HEK293 (cell line): ENCODE results near the gene LMAN2L.

Experiments used
- CTCF ChIA-PET: fragments of 350-600 bp; formaldehyde crosslinking; extraction: SDS; loops from one replicate; lab custom pipeline; 2021; ENCODE audit warnings: antibody characterized with exemption; lab: Yijun Ruan, JAX
- POLR2A ChIA-PET: fragments of 300-600 bp; formaldehyde crosslinking; extraction: SDS; loops from one replicate; lab custom pipeline; 2020; ENCODE audit warnings: antibody characterized with exemption, inconsistent platforms; lab: Yijun Ruan, JAX
- H3K27ac ChIP-seq: fragments of 200-500 bp; sonication (Bioruptor generic); 2 replicates; pipeline ENCODE4 v1.5.1; 2014; ENCODE audit warnings: low read depth, low read length, control low read depth, inconsistent platforms; ENCODE audit errors: extremely low read depth
- H3K36me3 ChIP-seq, 2 experiments: fragments of 200-500 bp in 1 of 2; sonication (Bioruptor generic) in 1 of 2; 1 replicate in 1 of 2; 2 replicates in 1 of 2; pipeline ENCODE4 v1.5.1; 2014 to 2017; ENCODE audit warnings: inconsistent platforms in 2 of 2, low read length in 2 of 2; ENCODE audit not compliant: control insufficient read depth in 2 of 2, insufficient read depth in 1 of 2
- H3K4me1 ChIP-seq: fragments of 200-500 bp; sonication (Bioruptor generic); 2 replicates; pipeline ENCODE4 v1.5.1; 2014; ENCODE audit warnings: mild to moderate bottlenecking, low read length, inconsistent platforms; ENCODE audit not compliant: control insufficient read depth, insufficient read depth
- H3K4me3 ChIP-seq: 2 replicates; pipeline ENCODE4 v1.5.1; 2011; ENCODE audit warnings: low read depth, mild to moderate bottlenecking, control low read depth, low read length, moderate library complexity
- H3K9me3 ChIP-seq: fragments of 200-500 bp; sonication (Bioruptor generic); 2 replicates; pipeline ENCODE4 v1.5.1; 2014; ENCODE audit warnings: low read depth, low read length, inconsistent platforms; ENCODE audit not compliant: control insufficient read depth, insufficient read depth
- MEIS1 ChIP-seq: sonication (generic); formaldehyde crosslinking; IDR thresholded peaks from 2 replicates; pipeline ENCODE4 v1.8.1; 2022; ENCODE audit warnings: missing genetic modification reagents, mild to moderate bottlenecking, borderline replicate concordance
- OSR2 ChIP-seq: fragments of 450-650 bp; formaldehyde crosslinking; IDR thresholded peaks from 2 replicates; pipeline ENCODE4 v1.5.1; 2016; ENCODE audit warnings: missing biosample characterization, missing genetic modification characterization
- PRDM1 ChIP-seq: fragments of 450-650 bp; formaldehyde crosslinking; IDR thresholded peaks from 2 replicates; pipeline ENCODE4; 2016; ENCODE audit warnings: missing biosample characterization, missing genetic modification characterization
- SCRT1 ChIP-seq: fragments of 450-650 bp; formaldehyde crosslinking; IDR thresholded peaks from 2 replicates; pipeline ENCODE4 v1.5.1; 2016; ENCODE audit warnings: missing biosample characterization, missing genetic modification characterization, borderline replicate concordance
- SCRT2 ChIP-seq: fragments of 450-650 bp; formaldehyde crosslinking; IDR thresholded peaks from 2 replicates; pipeline ENCODE4 v1.5.1; 2016; ENCODE audit warnings: missing biosample characterization, missing genetic modification characterization
- WT1 ChIP-seq: fragments of 450-650 bp; formaldehyde crosslinking; IDR thresholded peaks from 2 replicates; pipeline ENCODE4 v1.5.1; 2016; ENCODE audit warnings: missing biosample characterization, missing genetic modification characterization
- ZBTB17 ChIP-seq: fragments of 450-650 bp; formaldehyde crosslinking; IDR thresholded peaks from 2 replicates; pipeline ENCODE4 v1.5.1; 2016; ENCODE audit warnings: missing biosample characterization, missing genetic modification characterization
- ZBTB20 ChIP-seq: fragments of 450-650 bp; formaldehyde crosslinking; IDR thresholded peaks from 2 replicates; pipeline ENCODE4 v1.5.1; 2016; ENCODE audit warnings: missing biosample characterization, missing genetic modification characterization
- ZBTB8A ChIP-seq: fragments of 450-650 bp; formaldehyde crosslinking; IDR thresholded peaks from 2 replicates; pipeline ENCODE4 v1.5.1; 2016; ENCODE audit warnings: missing biosample characterization, missing genetic modification characterization
- ZIC2 ChIP-seq: fragments of 450-650 bp; formaldehyde crosslinking; IDR thresholded peaks from 2 replicates; pipeline ENCODE4 v1.5.1; 2016; ENCODE audit warnings: missing biosample characterization, missing genetic modification characterization
- ZNF202 ChIP-seq: fragments of 450-650 bp; formaldehyde crosslinking; IDR thresholded peaks from 2 replicates; pipeline ENCODE4 v1.5.1; 2016; ENCODE audit warnings: missing biosample characterization, missing genetic modification characterization, borderline replicate concordance
- ZNF24 ChIP-seq: fragments of 450-650 bp; formaldehyde crosslinking; IDR thresholded peaks from 2 replicates; pipeline ENCODE4 v1.5.1; 2016; ENCODE audit warnings: missing biosample characterization, missing genetic modification characterization
- ZNF37A ChIP-seq: fragments of 450-650 bp; IDR thresholded peaks from 2 replicates; pipeline ENCODE4 v1.5.1; 2018; ENCODE audit warnings: missing biosample characterization, missing genetic modification characterization
- ZNF426 ChIP-seq: fragments of 450-650 bp; formaldehyde crosslinking; IDR thresholded peaks from 2 replicates; pipeline ENCODE4 v1.5.1; 2017; ENCODE audit warnings: missing biosample characterization, missing genetic modification characterization, mild to moderate bottlenecking, inconsistent platforms, moderate library complexity
- ZNF433 ChIP-seq: fragments of 450-650 bp; formaldehyde crosslinking; IDR thresholded peaks from 2 replicates; pipeline ENCODE4 v1.5.1; 2016; ENCODE audit warnings: missing biosample characterization, missing genetic modification characterization, low read depth
- ZNF561 ChIP-seq: fragments of 450-650 bp; IDR thresholded peaks from 2 replicates; pipeline ENCODE4 v1.5.1; 2018; ENCODE audit warnings: missing biosample characterization, missing genetic modification characterization, borderline replicate concordance
- ZNF626 ChIP-seq: fragments of 450-650 bp; sonication (Bioruptor Pico); formaldehyde crosslinking; IDR thresholded peaks from 2 replicates; pipeline ENCODE4 v1.5.1; 2018; ENCODE audit warnings: missing biosample characterization, missing genetic modification characterization, inconsistent platforms
- TF ChIP-seq, protein P1 (sequence below): fragments of 450-650 bp; formaldehyde crosslinking; IDR thresholded peaks from 2 replicates; pipeline ENCODE4 v1.5.1; 2017; ENCODE audit warnings: missing biosample characterization, missing genetic modification characterization
- TF ChIP-seq, protein P2 (sequence below): fragments of 450-650 bp; formaldehyde crosslinking; IDR thresholded peaks from 2 replicates; pipeline ENCODE4 v1.5.1; 2016; ENCODE audit warnings: missing biosample characterization, missing genetic modification characterization, borderline replicate concordance
- TF ChIP-seq, protein P3 (sequence below): fragments of 450-650 bp; formaldehyde crosslinking; IDR thresholded peaks from 2 replicates; pipeline ENCODE4 v1.5.1; 2017; ENCODE audit warnings: missing biosample characterization, missing genetic modification characterization

Gene LMAN2L

DNA sequence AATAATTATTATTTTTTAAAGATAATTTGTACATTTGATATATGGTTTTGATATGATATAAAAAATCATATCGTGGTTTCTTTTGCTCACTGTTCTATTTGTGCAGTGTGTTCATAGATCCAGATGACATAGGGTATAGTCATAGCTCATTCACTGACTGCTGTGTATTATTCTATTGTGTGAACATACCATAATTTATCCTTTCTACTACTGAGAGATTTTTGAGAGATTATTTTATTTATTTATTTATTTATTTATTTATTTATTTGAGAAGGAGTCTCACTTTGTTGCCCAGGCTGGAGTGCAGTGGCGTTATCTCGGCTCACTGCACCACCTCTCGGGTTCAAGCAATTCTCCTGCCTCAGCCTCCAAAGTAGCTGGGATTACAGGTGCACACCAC, 58.3 kb downstream of the LMAN2L start (continued):
- TF ChIP-seq ZNF426 (tag by site-specific recombination): peak; percentile 40

DNA sequence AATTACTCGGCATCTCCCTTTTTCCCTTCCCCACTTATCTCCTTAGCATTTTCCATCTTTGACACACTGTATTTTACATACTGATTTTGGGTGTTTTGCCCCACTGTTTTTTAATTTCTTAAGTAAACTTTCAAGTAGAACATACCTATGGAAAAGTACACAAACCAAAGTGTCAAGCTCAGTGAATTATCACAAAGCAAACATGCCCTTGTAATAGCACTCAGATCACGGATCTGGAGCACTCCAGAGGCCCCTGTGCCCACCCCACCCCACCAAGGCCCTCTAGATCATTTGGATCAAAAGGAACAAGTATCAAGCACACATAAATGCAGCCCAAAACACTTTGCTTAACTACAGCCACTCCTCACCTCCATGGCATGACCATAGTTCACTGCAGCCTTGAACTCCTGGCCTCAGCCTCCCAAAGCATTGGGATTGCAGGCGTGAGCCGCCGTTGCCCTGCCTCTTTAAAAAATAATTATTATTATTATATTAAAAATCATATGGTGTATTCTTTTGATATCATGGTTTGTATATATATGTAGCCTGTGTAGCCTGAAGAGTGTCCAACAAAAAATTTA, 59.2 kb downstream of the LMAN2L start:
- POLR2A ChIA-PET: no interaction called here
- Histone ChIP-seq H3K4me1 (peaks cover 16% of the 10 kb centered on the region), H3K4me3 (no peak overlapping the region), H3K27ac (no peak overlapping the region), H3K9me3 (no peaks in the 10 kb centered on the region), H3K36me3 (no peaks in the 10 kb centered on the region)
- TF ChIP-seq MEIS1 (CRISPR knock-in tag): no peak
- TF ChIP-seq, protein P1, sequence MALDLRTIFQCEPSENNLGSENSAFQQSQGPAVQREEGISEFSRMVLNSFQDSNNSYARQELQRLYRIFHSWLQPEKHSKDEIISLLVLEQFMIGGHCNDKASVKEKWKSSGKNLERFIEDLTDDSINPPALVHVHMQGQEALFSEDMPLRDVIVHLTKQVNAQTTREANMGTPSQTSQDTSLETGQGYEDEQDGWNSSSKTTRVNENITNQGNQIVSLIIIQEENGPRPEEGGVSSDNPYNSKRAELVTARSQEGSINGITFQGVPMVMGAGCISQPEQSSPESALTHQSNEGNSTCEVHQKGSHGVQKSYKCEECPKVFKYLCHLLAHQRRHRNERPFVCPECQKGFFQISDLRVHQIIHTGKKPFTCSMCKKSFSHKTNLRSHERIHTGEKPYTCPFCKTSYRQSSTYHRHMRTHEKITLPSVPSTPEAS (tag by site-specific recombination): no peak
- CTCF ChIA-PET: no interaction called here

DNA sequence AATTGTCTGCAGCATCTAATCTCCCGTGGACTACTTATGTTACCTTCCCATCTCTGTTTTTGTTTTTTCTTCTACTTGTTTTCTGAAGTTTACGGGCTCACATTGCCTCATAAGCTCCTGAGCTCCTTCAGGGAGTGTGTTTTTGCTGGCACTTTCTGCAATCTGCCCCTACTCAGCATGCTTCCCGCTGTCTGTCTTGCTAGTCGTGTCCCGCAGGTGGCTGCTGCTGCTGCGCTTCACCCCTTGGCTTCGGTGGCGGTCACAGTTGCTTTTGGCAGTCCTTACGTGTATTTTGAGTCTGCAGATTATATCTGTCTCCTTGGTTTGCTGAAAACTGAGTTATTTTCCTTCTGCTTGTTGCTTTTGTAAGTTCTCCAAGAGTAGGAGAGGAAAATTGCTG, 60.0 kb downstream of the LMAN2L start:
- CTCF ChIA-PET: no interaction called here
- peaks cover 12% of the 10 kb centered on the region for H3K4me1 ChIP-seq
- H3K36me3 ChIP-seq: no peaks in the 10 kb centered on the region
- no peak overlapping the region for H3K4me3 ChIP-seq
- TF ChIP-seq ZIC2 (tag by site-specific recombination) (peak; percentile 79), ZNF202 (tag by site-specific recombination) (no peak), ZNF626 (tag by site-specific recombination) (no peak), ZNF37A (tag by site-specific recombination) (no peak), SCRT2 (peak; percentile 87), ZBTB17 (tag by site-specific recombination) (peak; percentile 53; the same call in 1 of the 2 replicates), SCRT1 (tag by site-specific recombination) (peak; percentile 77; the same call in 1 of the 2 replicates), ZNF561 (no peak), ZBTB20 (tag by site-specific recombination) (peak; percentile 44; the same call in 1 of the 2 replicates), PRDM1 (tag by site-specific recombination) (peak; percentile 58; the same call in 1 of the 2 replicates), WT1 (tag by site-specific recombination) (peak; percentile 75), OSR2 (peak; percentile 84), ZNF24 (tag by site-specific recombination) (no peak), ZNF433 (tag by site-specific recombination) (no peak), ZBTB8A (tag by site-specific recombination) (no peak)
- TF ChIP-seq, protein P2, sequence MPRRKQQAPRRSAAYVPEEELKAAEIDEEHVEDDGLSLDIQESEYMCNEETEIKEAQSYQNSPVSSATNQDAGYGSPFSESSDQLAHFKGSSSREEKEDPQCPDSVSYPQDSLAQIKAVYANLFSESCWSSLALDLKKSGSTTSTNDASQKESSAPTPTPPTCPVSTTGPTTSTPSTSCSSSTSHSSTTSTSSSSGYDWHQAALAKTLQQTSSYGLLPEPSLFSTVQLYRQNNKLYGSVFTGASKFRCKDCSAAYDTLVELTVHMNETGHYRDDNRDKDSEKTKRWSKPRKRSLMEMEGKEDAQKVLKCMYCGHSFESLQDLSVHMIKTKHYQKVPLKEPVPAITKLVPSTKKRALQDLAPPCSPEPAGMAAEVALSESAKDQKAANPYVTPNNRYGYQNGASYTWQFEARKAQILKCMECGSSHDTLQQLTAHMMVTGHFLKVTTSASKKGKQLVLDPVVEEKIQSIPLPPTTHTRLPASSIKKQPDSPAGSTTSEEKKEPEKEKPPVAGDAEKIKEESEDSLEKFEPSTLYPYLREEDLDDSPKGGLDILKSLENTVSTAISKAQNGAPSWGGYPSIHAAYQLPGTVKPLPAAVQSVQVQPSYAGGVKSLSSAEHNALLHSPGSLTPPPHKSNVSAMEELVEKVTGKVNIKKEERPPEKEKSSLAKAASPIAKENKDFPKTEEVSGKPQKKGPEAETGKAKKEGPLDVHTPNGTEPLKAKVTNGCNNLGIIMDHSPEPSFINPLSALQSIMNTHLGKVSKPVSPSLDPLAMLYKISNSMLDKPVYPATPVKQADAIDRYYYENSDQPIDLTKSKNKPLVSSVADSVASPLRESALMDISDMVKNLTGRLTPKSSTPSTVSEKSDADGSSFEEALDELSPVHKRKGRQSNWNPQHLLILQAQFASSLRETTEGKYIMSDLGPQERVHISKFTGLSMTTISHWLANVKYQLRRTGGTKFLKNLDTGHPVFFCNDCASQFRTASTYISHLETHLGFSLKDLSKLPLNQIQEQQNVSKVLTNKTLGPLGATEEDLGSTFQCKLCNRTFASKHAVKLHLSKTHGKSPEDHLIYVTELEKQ (tag by site-specific recombination): no peak
- TF ChIP-seq, protein P3, sequence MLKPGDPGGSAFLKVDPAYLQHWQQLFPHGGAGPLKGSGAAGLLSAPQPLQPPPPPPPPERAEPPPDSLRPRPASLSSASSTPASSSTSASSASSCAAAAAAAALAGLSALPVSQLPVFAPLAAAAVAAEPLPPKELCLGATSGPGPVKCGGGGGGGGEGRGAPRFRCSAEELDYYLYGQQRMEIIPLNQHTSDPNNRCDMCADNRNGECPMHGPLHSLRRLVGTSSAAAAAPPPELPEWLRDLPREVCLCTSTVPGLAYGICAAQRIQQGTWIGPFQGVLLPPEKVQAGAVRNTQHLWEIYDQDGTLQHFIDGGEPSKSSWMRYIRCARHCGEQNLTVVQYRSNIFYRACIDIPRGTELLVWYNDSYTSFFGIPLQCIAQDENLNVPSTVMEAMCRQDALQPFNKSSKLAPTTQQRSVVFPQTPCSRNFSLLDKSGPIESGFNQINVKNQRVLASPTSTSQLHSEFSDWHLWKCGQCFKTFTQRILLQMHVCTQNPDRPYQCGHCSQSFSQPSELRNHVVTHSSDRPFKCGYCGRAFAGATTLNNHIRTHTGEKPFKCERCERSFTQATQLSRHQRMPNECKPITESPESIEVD (tag by site-specific recombination): peak; percentile 36; the same call in 1 of the 2 replicates
- no peaks in the 10 kb centered on the region for H3K9me3 ChIP-seq
- POLR2A ChIA-PET: no interaction called here
- H3K27ac ChIP-seq: no peak overlapping the region
